GM18520 (cell line): ENCODE data around the gene COL4A2.
"Not testable (repeated sequence)": the region's sequence is repeated elsewhere in the genome, so short reads cannot be mapped to it uniquely, and the experiment has no call there.

Experiments used
- ATAC-seq: cut with Tn5 transposase; IDR thresholded peaks from one replicate; pipeline ENCODE4 v1.9.1; 2021; ENCODE audit not compliant: unreplicated experiment

Gene COL4A2

DNA sequence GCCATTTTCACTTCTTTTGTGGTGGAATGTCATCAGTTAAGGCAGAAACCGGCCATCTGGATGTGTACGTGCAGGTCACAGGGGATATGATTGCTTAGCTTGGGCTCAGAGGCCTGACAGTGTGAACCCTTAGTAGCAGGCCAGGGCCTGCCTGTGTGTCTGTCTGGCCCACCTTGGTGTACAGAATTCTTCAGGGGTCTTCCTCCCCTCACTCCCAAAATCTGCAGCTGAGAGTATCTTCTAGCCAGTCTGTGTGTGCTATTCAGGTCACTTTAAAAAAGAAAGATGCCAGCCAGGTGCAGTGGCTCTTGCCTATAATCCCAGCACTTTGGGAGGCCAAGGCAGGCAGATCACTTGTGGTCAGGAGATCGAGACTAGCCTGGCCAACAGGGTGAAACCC, 179.8 kb downstream of the COL4A2 start:
- not testable (repeated sequence) for ATAC-seq

DNA sequence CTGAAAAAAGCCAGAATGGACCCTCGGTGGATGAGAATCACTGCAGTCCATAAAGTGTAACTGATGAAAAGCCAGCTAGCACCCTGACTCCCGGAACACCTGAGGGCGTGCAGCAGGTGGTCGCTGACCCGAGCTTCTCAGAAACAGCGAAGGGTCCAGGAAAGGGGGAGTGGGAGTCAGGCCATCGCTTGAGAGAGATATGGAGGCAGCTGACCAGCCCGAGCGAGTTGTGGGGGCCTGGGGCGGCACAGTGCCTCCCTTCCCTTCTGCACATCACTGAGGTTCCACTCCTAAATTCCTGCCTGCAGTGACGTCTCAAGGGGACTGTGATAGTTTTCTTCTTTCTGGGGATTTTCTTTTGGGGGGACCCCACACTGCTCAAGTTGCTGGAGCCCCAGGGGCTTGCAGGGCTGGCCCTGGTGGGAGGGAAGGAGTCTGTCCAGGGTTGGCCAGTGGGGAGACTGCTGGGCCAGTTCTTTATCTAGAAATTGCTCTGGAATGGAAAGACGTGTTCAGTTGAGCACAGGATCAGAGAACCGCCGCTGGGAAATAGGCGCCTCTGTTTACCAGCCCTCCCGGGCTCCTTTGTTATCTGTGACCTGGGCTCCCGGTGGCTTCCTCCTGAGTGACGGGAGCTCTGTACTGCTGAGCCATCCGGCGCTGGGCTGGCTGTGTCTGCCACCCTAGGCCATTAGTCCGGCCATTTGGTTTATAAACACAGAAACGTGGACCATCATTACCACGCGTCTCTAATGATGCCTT, 183.1 kb downstream of the COL4A2 start:
- no peak for ATAC-seq

DNA sequence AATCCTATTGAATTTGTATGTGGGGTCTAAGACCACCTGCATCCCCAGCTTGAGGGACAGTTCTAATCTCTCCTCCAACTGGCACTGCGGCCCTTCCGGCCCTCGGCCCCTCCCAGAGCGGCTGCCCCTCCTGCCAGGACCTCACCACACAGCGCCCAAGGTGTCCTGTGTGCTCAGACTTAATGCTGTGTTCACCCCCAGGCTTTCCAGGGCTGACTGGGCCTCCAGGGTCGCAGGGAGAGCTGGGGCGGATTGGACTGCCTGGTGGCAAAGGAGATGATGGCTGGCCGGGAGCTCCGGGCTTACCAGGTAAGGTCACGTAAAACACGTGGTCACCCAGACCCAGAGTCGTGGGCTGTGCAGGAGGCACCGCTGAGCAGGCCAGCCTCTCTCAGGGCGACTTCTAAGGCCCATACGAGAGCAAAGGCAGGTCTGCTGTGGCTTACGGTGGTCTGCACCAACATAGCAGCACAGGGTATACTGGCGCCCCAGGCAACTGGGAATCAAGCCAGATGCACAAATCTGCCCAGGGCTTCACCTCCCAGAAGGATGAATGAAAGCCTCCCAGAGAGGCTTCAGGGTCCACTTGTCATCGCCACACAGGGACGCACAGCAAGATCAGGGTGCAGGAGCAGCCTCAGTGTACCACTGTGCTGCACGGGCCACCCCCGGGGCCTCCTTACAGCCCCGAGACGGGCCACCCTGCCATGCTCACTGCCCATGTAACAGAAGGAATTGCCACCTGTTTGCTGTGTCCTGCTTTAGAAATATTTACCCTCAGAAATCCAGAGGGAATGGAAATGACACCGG, 185.0 kb downstream of the COL4A2 start:
- ATAC-seq, result no peak

DNA sequence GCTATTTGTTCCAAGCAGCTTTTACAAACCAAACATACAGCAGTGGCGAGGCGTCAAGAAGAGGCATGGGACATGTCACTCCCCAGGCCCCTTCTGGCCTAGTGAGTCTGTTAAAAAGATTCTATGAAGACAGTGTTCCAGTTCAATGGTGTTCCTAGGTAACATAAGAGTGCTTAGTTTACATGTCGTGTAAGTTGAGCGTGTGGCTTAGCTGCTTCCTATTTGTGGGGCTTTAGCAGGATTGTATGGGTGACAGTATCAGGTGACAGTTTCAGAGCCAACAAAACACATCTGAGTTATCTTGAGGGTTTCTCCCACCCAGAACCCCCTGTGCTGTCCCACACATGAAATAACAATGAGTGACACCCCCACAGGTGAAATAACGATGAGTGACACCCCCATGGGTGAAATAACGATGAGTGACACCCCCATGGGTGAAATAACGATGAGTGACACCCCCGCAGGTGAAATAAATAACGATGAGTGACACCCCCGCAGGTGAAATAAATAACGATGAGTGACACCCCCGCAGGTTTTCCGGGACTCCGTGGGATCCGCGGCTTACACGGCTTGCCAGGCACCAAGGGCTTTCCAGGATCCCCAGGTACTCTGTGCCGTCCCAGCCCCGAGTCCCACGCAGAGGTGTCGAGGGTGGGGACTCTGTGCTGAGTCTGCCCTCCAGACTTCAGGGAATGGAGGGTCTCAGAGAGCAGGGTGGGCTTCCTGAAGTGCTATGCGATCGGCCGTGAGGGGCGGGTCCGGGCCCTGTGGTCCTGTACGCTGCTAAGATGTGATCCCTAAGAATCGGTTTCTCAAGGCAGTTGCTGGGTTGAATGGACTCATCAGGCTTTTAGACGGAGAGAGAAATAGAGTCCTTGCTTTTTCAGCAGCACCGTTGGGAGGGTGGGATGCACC, 185.9 kb downstream of the COL4A2 start:
- ATAC-seq, result no peak

DNA sequence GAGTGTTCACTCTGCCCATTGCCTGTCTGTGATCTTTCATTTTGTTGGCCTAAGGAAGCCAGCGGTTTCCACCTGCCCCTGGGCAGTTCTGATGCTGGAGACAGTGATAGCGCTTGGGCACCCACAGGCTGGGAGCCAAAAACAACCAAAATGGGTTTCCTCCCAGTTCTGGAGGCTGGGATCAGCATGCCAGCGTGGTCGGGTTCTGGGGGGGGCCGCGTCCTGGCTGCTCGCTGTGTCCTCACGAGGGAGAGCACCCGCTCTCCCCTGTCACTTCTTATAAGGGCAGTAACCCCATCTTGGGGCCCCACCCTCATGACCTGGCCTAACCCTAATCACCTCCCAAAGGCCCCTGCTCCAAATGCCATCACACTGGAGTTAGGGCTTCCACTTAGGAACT, 186.5 kb downstream of the COL4A2 start:
- ATAC-seq, result no peak

DNA sequence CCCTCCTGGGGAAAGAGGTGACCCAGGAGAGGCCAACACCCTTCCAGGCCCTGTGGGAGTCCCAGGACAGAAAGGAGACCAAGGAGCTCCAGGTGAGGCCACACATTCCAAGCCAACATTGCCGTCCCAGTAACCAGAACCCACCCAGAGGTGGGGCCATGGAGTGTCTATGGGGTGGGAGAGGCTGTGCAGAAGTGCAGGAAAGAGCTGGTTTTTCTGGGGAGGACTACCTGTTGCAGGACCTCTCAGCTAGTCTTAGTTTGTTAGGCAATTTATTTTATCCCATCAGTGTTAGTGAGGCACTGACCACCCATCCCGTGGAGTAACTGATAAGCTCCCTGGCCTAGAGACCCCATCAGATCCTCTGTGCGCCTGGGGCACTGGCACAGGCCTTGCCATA, 188.3 kb downstream of the COL4A2 start:
- ATAC-seq, result no peak

DNA sequence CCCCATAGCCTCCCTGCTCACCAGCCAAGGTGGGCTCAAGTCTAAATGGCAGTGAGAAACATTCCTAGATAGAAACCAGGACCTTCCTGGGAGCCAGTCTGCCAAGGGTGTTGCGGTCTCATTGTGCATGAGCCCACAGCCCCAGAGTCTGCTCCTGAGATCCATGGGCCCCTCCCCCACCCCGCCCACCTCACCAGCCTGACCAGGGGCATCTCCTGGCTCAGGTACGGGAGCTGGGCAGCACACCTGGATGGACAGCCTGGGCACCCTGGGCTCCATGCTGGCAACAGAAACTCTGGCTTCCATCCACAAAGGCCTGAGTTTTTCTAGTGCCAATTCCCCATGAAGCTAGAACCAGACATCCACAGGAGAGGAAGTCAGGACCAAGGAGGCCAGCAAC, 188.8 kb downstream of the COL4A2 start:
- ATAC-seq, result no peak

DNA sequence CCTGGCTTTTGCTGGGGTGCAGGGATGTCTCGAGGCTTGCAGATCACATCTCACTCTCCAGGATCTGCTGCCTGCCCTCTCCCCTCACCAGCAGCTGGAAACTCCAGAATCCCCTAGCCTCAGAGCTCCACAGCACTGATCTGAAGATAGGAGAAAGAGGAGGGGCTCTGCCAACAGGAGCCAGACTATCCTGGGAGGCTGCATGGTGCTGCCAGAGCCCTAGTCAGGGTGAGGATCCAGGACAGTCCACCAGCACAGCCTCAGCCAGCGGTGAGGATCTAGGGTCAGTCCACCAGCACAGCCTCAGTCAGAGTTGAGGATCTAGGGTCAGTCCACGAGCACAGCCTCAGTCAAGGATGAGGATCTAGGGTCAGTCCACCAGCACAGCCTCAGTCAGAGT, 189.2 kb downstream of the COL4A2 start:
- no peak for ATAC-seq

DNA sequence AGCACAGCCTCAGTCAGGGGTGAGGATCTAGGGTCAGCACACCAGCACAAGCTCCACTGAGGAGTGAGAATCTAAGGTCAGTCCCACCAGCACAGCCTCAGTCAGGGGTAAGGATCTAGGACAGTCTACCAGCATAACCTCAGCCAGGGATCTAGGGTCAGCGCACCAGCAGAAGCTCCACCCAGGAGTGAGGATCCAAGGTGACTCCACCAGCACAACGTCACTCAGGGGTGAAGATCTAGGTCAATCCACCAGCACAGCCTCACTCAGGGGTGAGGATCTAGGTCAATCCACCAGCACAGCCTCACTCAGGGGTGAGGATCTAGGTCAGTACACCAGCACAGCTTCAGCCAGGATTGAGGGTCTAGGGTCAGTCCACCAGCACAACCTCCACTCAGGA, 189.9 kb downstream of the COL4A2 start:
- no peak for ATAC-seq

DNA sequence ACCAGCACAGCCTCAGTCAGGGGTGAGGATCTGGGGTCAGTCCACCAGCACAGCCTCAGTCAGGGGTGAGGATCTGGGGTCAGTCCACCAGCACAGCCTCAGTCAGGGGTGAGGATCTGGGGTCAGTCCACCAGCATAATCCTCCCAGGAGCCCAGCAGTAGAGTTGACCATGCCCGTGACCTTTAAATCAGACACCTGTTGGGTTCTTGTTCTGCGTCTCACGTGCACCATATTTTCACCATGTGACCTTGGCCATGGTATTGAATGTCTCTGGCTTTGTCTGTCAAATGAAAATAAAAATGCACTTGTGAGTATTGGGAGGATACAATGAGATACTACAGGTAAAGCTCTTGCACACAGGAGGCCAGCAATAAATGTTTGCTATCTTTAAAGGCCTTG, 190.8 kb downstream of the COL4A2 start:
- ATAC-seq, result not testable (repeated sequence)

DNA sequence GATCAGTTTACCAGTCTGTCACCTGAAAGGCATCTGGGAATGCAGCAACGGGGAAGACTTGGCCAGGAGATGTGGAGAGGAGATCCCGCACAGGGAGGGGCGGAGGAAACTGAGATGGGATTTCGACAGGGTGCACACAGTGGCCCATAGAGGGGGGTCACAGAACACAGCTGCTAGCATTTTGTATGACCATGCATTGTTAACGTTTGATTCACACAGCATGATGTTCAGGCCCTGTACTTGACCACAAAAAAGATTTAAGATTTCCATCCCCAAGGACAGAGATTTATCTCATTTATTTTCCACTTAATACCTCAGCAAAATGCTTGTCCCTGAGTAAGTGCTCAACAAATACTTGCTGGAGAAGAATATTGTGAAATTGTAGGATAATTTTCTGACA, 191.2 kb downstream of the COL4A2 start:
- no peak for ATAC-seq

DNA sequence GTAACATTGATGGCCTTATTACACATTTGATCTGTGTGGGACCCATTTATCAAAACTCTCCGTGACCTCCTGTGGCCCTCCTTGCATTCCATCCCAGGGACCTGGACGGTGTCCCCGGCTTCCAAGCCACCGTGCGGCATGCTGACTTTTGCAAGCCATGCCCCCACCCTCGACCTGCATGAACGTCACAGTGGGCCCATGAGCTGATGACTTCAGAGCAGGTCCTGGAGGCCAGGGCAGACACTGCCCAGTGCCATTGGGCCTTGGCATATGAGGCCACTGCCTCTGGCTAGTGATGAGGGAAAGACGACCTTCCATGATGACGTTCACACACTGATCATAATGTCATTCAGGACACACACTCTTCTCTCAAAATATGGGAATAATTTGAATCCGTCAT, 191.7 kb downstream of the COL4A2 start:
- ATAC-seq, result no peak

DNA sequence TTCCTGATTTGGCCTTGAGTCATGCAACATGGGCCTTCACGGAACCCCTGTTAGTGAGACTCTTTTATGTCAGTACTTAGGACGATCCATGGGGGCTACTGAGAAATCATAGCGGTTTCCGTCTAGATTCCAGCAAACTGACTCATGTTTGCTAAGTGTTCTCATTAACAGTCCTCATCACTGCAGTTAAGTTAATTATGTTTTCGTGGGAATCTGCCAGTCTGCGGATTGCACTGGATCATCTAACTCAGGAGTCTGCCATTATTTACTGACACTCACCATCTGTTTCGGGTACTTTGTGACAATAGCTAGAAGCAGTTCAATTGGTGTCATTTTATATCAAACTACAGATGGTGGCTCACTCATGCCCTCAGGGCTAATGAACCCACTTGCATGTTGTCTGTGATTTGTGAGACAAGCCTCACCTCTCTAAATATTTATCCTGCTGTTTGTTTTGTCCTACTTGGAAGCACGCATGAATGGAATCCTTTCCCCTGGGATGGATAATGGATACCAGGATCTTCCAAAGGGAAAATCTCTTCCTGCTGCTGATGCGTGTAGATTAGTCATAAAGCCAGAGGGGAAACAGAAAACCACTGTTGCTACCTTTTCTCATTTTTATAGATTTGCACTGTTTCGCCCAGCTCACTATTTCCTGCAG, 192.7 kb downstream of the COL4A2 start:
- no peak for ATAC-seq

DNA sequence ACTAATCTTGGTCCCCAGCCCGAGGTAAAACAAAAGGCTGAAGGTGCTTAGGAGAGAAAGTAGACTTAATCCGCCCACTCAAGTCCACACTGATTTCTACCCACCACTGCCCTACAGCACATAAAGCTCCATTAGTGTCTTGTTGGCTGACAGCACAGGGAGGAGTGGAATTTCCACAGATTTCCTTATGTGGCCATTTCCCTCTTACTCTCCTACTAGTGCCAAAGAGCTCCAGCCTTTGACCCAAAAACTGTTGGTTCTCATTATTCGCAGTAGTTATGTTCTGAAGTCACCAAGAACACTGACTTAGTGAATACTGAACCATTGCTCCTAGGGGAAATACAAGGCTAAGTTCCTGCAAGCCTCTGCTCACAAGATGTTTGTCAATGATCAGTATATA, 193.3 kb downstream of the COL4A2 start:
- no peak for ATAC-seq

DNA sequence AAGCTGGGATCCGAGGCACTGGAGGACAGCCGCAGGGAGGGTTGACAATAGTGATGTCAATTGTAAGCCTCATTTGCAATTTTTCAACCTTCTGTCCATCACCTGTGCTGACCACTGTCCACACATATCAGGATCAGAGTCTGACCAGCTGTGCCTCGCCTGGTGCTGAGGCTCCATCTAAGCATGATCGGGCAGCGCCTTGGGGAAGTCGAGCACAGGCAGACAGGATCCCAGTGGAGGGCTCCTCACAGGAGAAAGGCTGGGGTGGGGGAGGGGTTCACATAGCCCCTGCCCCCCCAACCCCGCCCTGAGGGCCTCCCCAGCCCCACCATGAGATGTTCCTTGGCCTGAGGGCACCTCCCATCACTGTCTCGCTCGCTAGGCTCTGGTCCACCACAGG, 194.1 kb downstream of the COL4A2 start:
- no peak for ATAC-seq

DNA sequence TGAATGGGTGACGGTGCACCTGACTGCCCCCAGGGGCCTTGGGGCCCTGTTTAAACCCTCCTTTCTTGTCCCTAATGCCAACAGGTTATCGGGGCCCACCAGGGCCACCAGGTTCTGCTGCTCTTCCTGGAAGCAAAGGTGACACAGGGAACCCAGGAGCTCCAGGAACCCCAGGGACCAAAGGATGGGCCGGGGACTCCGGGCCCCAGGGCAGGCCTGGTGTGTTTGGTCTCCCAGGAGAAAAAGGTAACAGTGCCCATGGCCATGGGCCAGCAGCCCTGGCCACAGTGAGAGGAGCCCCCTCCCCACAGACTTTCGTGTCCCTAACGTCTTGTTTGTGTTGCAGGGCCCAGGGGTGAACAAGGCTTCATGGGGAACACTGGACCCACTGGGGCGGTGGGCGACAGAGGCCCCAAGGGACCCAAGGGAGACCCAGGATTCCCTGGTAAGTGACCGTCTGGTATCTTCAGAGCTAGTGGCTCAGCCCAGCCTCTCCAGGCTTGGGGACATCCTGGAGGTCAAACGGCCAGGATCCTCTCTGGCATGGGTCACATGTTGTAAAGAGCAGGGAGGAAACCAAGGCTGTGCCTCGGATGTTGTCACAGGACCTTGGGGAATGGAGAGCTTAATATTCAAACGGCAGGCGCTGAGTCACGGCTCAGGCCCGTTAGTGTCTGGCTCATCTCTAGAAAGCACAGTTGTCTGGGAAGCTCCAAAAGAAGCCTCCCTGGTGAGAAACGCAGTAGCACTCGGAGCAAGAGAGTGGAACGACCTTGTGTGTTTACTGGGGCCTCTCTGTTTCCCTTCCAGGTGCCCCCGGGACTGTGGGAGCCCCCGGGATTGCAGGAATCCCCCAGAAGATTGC, 196.2 kb downstream of the COL4A2 start:
- no peak for ATAC-seq

DNA sequence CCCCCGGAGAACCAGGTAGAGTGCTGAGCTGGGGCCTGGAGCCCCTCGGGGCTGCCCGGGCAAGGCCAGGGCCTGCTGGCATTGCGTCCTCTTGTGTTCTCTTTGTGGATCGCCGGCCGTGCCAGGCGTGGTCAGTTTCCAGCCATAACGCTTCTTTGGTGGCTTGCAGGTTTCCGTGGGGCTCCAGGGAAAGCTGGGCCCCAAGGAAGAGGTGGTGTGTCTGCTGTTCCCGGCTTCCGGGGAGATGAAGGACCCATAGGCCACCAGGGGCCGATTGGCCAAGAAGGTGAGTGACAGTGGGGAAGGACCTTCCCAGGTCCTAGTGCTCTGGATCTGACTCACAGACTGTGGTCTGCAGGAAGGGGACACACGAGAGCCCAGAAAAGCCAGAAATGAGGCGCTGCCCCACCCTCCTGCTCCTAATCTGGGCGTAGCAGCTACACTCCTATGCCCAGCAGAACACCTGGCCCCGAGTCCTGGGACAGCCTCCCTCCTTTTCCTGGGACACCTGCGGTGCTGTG, 197.0 kb downstream of the COL4A2 start:
- no peak for ATAC-seq

DNA sequence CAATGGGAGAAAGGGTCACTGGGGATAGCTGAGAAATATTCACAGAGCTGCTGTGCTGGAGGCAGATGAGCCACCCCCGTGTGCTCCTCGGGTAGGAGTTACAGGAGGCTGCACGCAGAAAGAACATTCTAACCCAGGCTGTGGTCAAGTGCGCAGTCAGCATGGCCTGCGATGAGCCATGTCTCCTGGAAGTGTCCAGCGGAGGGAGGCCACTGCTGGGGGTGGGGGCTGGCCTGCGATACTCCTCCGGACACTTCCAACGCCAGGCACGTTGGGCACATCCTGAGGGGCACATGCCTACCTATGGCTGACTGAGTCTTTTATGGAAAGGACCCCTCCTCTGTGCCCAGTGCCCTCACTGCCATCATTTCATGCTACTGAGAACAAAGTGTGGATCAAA, 198.5 kb downstream of the COL4A2 start:
- ATAC-seq, result no peak

DNA sequence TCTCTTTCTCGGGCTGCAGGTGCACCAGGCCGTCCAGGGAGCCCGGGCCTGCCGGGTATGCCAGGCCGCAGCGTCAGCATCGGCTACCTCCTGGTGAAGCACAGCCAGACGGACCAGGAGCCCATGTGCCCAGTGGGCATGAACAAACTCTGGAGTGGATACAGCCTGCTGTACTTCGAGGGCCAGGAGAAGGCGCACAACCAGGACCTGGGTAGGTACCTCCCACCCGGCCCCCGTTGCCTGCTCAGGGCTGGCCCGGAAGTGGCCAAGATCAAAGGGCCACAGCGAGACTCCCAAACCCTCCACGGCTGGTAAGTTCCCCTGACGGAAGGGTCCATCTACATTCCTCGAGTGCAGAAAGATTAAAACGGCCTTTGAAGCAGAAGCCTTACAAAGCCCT, 199.3 kb downstream of the COL4A2 start:
- ATAC-seq, result no peak
